Liver (tissue), 9 donors: ENCODE data around the gene CBX4. TPM values are rescaled to one million over a fixed set of nuclear protein-coding genes. Genes with fewer than 3 reads are reported as not detected.

ENCODE experiments used
- DNase-seq: peaks from one replicate; pipeline ENCODE4 v3.0.0-alpha.2; 2017; ENCODE audit warnings: low spot score
- H3K27ac ChIP-seq, 2 donors: one replicate each; pipeline ENCODE4 v1.7.0; 2013; ENCODE audit warnings: inconsistent platforms in 2 of 2, low read length in 2 of 2, control low read depth in 1 of 2, low read depth in 1 of 2, mild to moderate bottlenecking in 1 of 2
- H3K27me3 ChIP-seq, 4 donors: one replicate each; pipeline versions ENCODE4 v1.6.1 to v1.7.0; 2013; ENCODE audit warnings: low read length in 3 of 4, inconsistent platforms in 1 of 4, mild to moderate bottlenecking in 1 of 4, moderate library complexity in 1 of 4; ENCODE audit not compliant: control insufficient read depth in 4 of 4, insufficient read depth in 4 of 4
- H3K36me3 ChIP-seq, 4 donors: one replicate each; pipeline versions ENCODE4 v1.6.1 to v1.7.0; 2013; ENCODE audit warnings: low read length in 3 of 4, mild to moderate bottlenecking in 3 of 4, low read depth in 1 of 4, moderate library complexity in 1 of 4; ENCODE audit not compliant: control insufficient read depth in 4 of 4, insufficient read depth in 3 of 4
- H3K4me1 ChIP-seq, 4 donors: one replicate each; pipeline versions ENCODE4 v1.6.1 to v1.7.0; 2013; ENCODE audit warnings: low read length in 3 of 4, mild to moderate bottlenecking in 3 of 4, moderate library complexity in 1 of 4; ENCODE audit not compliant: control insufficient read depth in 4 of 4, insufficient read depth in 4 of 4
- H3K4me3 ChIP-seq, 3 donors: one replicate each; pipeline versions ENCODE4 v1.6.1 to v1.7.0; 2013; ENCODE audit warnings: low read length in 3 of 3, control low read depth in 1 of 3, low read depth in 1 of 3, mild to moderate bottlenecking in 1 of 3
- H3K9ac ChIP-seq, 2 donors: one replicate each; pipeline ENCODE4 v1.7.0; 2013; ENCODE audit warnings: low read length in 2 of 2, mild to moderate bottlenecking in 2 of 2, moderate library complexity in 2 of 2, control low read depth in 1 of 2, low read depth in 1 of 2
- H3K9me3 ChIP-seq, 4 donors: one replicate each; pipeline versions ENCODE4 v1.6.1 to v1.7.0; 2013; ENCODE audit warnings: low read length in 3 of 4; ENCODE audit not compliant: control insufficient read depth in 4 of 4
- ATF3 ChIP-seq: IDR thresholded peaks from 2 replicates; pipeline ENCODE4 v1.6.1; 2016; ENCODE audit warnings: antibody characterized with exemption
- CTCF ChIP-seq: fragments of 150-350 bp; IDR thresholded peaks from 2 replicates; pipeline ENCODE4 v1.5.1; 2017; ENCODE audit warnings: improper control_type of control experiment, low read depth, low read length; ENCODE audit not compliant: missing input control
- EGR1 ChIP-seq, 2 donors: IDR thresholded peaks; 2 replicates each; pipeline ENCODE4 v1.6.1; 2016 to 2018; ENCODE audit warnings: antibody characterized with exemption in 2 of 2, low read depth in 2 of 2
- FOXA1 ChIP-seq: IDR thresholded peaks from 2 replicates; pipeline ENCODE4 v1.6.1; 2016; ENCODE audit warnings: antibody characterized with exemption
- FOXA2 ChIP-seq: IDR thresholded peaks from 2 replicates; pipeline ENCODE4 v1.6.1; 2016; ENCODE audit warnings: antibody characterized with exemption
- GABPA ChIP-seq, 2 donors: IDR thresholded peaks in 1 of 2; conservative IDR thresholded peaks in 1 of 2; 2 replicates each; pipeline ENCODE4 v1.6.1; 2016; ENCODE audit warnings: antibody characterized with exemption in 2 of 2, mild to moderate bottlenecking in 1 of 2, moderate library complexity in 1 of 2
- HNF4A ChIP-seq, 2 donors: conservative IDR thresholded peaks; 2 replicates each; pipeline ENCODE4 v1.6.1; 2016; ENCODE audit warnings: antibody characterized with exemption in 2 of 2, mild to moderate bottlenecking in 2 of 2
- HNF4G ChIP-seq: IDR thresholded peaks from 2 replicates; pipeline ENCODE4 v1.6.1; 2016; ENCODE audit warnings: antibody characterized with exemption
- JUND ChIP-seq, 2 donors: IDR thresholded peaks; 2 replicates each; pipeline ENCODE4 v1.6.1; 2016; ENCODE audit warnings: antibody characterized with exemption in 2 of 2
- MAX ChIP-seq: IDR thresholded peaks from 2 replicates; pipeline ENCODE4 v1.6.1; 2016; ENCODE audit warnings: antibody characterized with exemption
- NR2F2 ChIP-seq: IDR thresholded peaks from 2 replicates; pipeline ENCODE4 v1.6.1; 2016; ENCODE audit warnings: antibody characterized with exemption
- RAD21 ChIP-seq, 2 donors: IDR thresholded peaks; 2 replicates each; pipeline ENCODE4 v1.6.1; 2016; ENCODE audit warnings: antibody characterized with exemption in 2 of 2, mild to moderate bottlenecking in 2 of 2
- REST ChIP-seq: IDR thresholded peaks from 2 replicates; pipeline ENCODE4 v1.6.1; 2016; ENCODE audit warnings: antibody characterized with exemption, mild to moderate bottlenecking
- RXRA ChIP-seq, 2 donors: IDR thresholded peaks; 2 replicates each; pipeline ENCODE4 v1.6.1; 2017 to 2018; ENCODE audit warnings: antibody characterized with exemption in 2 of 2, mild to moderate bottlenecking in 1 of 2
- SP1 ChIP-seq: IDR thresholded peaks from 2 replicates; pipeline ENCODE4 v1.6.1; 2018; ENCODE audit warnings: antibody characterized with exemption, mild to moderate bottlenecking
- TAF1 ChIP-seq: conservative IDR thresholded peaks from 2 replicates; pipeline ENCODE4 v1.6.1; 2016; ENCODE audit warnings: antibody characterized with exemption, mild to moderate bottlenecking
- YY1 ChIP-seq: IDR thresholded peaks from 2 replicates; pipeline ENCODE4 v1.6.1; 2016; ENCODE audit warnings: antibody characterized with exemption, mild to moderate bottlenecking
- ZBTB33 ChIP-seq: IDR thresholded peaks from 2 replicates; pipeline ENCODE4 v1.6.1; 2016; ENCODE audit warnings: antibody characterized with exemption
- WGBS: extraction: QIAGEN DNeasy Blood & Tissue Kit; methylation state at CpG from one replicate; pipeline ENCODE4 v1.1.7; 2013; 5-methylcytosine and 5-hydroxymethylcytosine counted together
- polyA plus RNA-seq, 2 donors: library from polyadenylated mRNA; stranded (reverse) in 1 of 2; unstranded in 1 of 2; fragments of 200-250 nt in 1 of 2; fragments of >200 nt in 1 of 2; fragmentation: Nextera tagmentation in 1 of 2; extraction: Ambion mirVana in 1 of 2; gene quantifications; one replicate each; pipeline versions ENCODE4 v1.2.1 to v1.2.3, GENCODE V29; 2013 to 2015
- total RNA-seq, 2 donors: library from RNA; depleted of rRNA; stranded (reverse); fragments of >200 nt; gene quantifications; one replicate each; pipeline ENCODE4 v1.2.3, GENCODE V29; 2014
- donor health status: healthy.
- donor health status: healthy.
- donor health status: healthy.
- donor health status: healthy.
- donor health status: healthy.

The CBX4 gene
- total and polyA plus RNA-seq, 4 donors = 4.8 to 8.9 (median 6.3) TPM

- no peaks in the 10 kb centered on the region for H3K9me3 ChIP-seq
- no peak overlapping the region for H3K9ac ChIP-seq
- peaks cover 0 to 4% (median 3%) of the 10 kb centered on the region in 4 donors for H3K4me1 ChIP-seq
- 79% methylated on average over 6 of the region's 6 CpGs for WGBS
- no peaks in the 10 kb centered on the region for H3K36me3 ChIP-seq
- no peak overlapping the region for H3K4me3 ChIP-seq
- no peak for DNase-seq
- no peak overlapping the region for H3K27ac ChIP-seq
- TF ChIP-seq HNF4A (conservative IDR thresholded peaks at IDR 0.05) (peak in 1 of 2 donors; percentile 59), FOXA1 (no peak), RXRA (IDR thresholded peaks at IDR 0.05) (no peak), SP1 (no peak), YY1 (no peak), REST (no peak)
- no peaks in the 10 kb centered on the region for H3K27me3 ChIP-seq
Observed at GRCh38 chr17:79824893-79825579, 14.2 kb downstream of the CBX4 start.

GRCh38 chr17:79824234-79824633 is 15.0 kb downstream of the CBX4 start:
- Histone ChIP-seq H3K9me3 (no peaks in the 10 kb centered on the region), H3K4me3 (no peak overlapping the region), H3K27ac (no peak overlapping the region), H3K4me1 (peaks cover 0 to 4% (median 3%) of the 10 kb centered on the region in 4 donors), H3K27me3 (no peaks in the 10 kb centered on the region), H3K9ac (no peak overlapping the region), H3K36me3 (no peaks in the 10 kb centered on the region)
- no peak for DNase-seq
- WGBS = 96% methylated on average over 17 of the region's 17 CpGs
- no peak for TF ChIP-seq ATF3
- TF ChIP-seq HNF4G = no peak
- TF ChIP-seq JUND (IDR thresholded peaks at IDR 0.05) = no peak
- TF ChIP-seq RAD21 (IDR thresholded peaks at IDR 0.05) = no peak
- TF ChIP-seq TAF1 = no peak
- no peak for TF ChIP-seq FOXA1
- no peak for TF ChIP-seq ZBTB33
- TF ChIP-seq HNF4A (conservative IDR thresholded peaks at IDR 0.05) = no peak
- TF ChIP-seq RXRA (IDR thresholded peaks at IDR 0.05) = no peak
- TF ChIP-seq YY1 = no peak
- TF ChIP-seq NR2F2 = no peak
- no peak for TF ChIP-seq MAX
- TF ChIP-seq CTCF = no peak
- TF ChIP-seq GABPA (IDR thresholded peaks at IDR 0.05 in 1 of 2, conservative IDR thresholded peaks at IDR 0.05 in 1 of 2) = no peak
- no peak for TF ChIP-seq EGR1 (IDR thresholded peaks at IDR 0.05; ENCODE audit: low read depth in 2 of 2)
- TF ChIP-seq FOXA2 = no peak
- no peak for TF ChIP-seq SP1
